ENCODE measurements around the gene DAGLB.

The DAGLB gene, protein sequence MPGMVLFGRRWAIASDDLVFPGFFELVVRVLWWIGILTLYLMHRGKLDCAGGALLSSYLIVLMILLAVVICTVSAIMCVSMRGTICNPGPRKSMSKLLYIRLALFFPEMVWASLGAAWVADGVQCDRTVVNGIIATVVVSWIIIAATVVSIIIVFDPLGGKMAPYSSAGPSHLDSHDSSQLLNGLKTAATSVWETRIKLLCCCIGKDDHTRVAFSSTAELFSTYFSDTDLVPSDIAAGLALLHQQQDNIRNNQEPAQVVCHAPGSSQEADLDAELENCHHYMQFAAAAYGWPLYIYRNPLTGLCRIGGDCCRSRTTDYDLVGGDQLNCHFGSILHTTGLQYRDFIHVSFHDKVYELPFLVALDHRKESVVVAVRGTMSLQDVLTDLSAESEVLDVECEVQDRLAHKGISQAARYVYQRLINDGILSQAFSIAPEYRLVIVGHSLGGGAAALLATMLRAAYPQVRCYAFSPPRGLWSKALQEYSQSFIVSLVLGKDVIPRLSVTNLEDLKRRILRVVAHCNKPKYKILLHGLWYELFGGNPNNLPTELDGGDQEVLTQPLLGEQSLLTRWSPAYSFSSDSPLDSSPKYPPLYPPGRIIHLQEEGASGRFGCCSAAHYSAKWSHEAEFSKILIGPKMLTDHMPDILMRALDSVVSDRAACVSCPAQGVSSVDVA

DNA sequence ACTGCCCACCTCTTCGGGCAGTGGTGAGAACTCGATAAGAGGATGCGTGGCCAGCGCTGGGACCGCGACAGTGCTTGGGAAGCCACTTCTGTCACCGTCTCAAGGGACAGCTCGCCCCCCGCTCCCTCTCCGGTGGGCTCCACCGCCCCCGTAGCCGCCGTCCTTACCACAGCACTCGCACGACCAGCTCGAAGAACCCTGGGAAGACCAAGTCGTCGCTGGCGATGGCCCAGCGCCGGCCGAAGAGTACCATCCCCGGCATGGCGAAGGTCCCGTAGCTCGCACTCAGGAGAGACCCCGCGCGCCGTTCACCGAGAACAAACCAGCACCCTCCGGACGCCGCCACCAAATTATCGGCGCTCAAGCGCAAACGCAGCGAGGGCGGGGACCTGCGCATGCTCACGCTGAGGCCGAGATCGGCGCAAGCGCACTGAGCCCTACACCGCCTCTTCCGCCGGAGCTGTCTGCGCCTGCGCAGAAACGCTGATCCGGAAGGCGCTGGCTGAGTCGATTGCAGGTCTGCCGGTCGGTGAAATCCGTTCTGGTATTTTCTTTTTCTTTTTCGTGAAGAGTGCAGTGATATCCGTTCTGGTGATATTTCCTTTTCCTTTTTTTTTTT, at the start of gene DAGLB:
TSS of gene DAGLB (minus strand) at position 374 of the 619 bp plus-strand sequence. CDS start at position 262, 112 bp downstream.
- no peaks in the 10 kb centered on the region for H3K27me3 Mint-ChIP-seq
- H3K27ac Mint-ChIP-seq, result peak within 1 kb of the TSS; percentile 94
- no peaks in the 10 kb centered on the region for H3K9me3 Mint-ChIP-seq
- ATAC-seq, result peak; percentile 94
- peaks cover 39% of the 10 kb centered on the region for H3K4me1 Mint-ChIP-seq
- peak within 1 kb of the TSS; percentile 85 for H3K4me3 Mint-ChIP-seq
- peaks cover 23% of the 10 kb centered on the region for H3K36me3 Mint-ChIP-seq

DNA sequence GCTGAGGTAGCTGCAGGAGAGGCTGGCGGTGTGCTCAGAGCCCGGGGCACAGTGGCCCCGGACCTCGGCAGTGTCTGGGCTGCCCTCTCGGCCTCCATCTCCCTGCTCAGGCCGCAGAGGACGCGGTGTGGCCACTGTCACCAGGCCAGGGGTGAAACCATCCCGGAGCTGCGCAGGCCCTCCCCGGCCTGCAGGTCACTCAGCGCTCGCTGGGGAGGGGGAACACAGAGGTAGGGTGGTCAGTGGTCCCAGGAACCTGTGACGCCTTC, 49.8 kb upstream of the DAGLB start:
- Mint-ChIP-seq H3K4me1 (no peaks in the 10 kb centered on the region), H3K27ac (no peak overlapping the region), H3K4me3 (no peak overlapping the region), H3K27me3 (peaks cover 9% of the 10 kb centered on the region), H3K9me3 (no peaks in the 10 kb centered on the region), H3K36me3 (no peaks in the 10 kb centered on the region)
- no peak for ATAC-seq

DNA sequence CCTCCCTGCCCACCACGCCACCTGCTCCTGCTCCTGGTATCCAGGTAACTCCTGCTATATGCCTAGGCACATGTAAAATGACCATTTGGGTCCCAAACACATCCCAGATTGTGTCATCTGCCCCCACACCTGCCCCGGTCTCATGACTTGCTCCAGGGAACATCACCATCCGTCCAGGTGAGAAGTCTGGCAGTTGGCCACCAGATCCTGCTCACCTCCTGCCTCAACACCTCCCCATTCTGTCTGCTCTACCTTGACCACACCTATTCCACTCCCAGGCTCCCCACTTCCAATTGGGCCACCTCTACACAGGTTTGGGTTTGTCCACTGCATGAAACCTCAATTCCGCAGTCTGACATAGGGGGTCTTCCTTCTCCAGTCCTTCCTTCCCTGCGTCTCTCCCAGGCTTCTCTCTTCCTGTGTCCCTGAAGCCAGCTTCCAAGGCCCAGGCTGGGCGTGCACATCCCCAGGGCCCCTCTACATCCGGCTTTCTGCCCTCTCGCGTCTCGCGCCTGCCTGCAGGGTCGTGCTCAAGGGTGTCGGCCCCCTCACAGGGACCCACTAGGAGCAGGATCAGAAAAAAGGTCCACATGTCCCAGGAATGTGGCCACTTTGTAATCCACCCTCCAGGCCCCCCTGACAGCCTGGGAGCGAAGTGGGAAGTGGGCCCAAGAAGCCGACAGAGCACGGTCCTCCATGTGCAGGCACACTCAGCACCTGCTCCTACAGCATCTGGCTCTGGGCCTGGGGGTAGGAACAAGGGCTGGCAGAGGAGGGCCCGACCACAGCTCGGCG, 49.3 kb upstream of the DAGLB start:
- no peaks in the 10 kb centered on the region for H3K36me3 Mint-ChIP-seq
- H3K27me3 Mint-ChIP-seq, result peaks cover 14% of the 10 kb centered on the region
- no peak overlapping the region for H3K27ac Mint-ChIP-seq

DNA sequence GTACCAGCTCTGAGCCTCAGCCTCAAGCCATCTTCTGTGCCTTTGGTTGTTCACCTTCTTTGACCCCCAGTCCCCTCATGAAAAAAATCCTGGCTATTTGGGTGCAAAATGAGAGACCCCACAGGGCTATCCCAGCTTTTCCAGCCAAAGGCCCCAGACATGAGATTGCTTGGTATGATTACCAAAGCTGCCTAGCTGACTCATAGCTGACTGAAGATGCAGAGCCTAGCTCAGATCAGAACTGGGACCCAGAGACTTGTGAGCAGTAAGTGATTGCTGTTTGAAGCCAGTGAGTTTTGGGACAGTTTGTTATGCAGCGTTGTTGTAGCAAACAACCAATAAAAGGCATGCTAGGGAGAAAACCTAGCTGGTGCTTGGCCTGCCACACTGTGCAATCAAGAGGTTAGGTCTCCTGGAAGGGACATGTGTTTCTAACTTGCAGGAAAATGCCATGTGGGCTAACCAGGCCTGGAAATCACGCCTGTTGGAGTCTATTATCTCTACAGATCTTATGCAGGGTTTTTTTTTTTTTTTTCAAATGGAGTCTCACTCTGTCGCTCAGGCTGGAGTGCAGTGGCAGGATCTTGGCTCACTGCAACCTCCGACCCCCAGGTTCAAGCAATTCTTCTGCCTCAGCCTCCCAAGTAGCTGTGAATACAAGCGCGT, 48.0 kb upstream of the DAGLB start:
- no peak overlapping the region for H3K27ac Mint-ChIP-seq
- H3K36me3 Mint-ChIP-seq, result no peaks in the 10 kb centered on the region
- no peak overlapping the region for H3K4me3 Mint-ChIP-seq
- H3K4me1 Mint-ChIP-seq, result no peaks in the 10 kb centered on the region
- H3K9me3 Mint-ChIP-seq, result no peaks in the 10 kb centered on the region
- no peak for ATAC-seq
- H3K27me3 Mint-ChIP-seq, result peaks cover 24% of the 10 kb centered on the region

More for the DNA sequence above, 49.3 kb upstream of the DAGLB start:
- no peak overlapping the region for H3K4me3 Mint-ChIP-seq
- no peaks in the 10 kb centered on the region for H3K9me3 Mint-ChIP-seq
- H3K4me1 Mint-ChIP-seq, result no peaks in the 10 kb centered on the region
- ATAC-seq, result no peak

DNA sequence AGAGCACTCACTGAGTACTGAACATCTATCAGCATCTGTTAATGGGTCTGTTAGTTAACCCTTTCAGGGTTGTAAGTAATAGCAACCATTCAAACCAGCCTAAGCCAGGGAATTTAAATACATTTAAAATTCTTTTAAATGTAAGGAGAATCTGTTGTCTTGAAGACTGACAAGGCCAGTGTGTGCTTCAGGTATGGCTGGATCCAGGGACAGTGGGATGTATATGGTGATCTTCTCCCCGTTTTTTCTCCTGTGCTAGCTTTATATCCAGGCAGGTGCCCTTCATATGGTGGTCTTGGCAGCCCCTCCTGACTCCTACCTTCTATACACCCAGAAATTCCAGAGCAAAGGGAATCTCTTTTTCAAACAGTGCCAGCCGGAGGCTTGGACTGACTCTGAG, 46.6 kb upstream of the DAGLB start:
- no peaks in the 10 kb centered on the region for H3K4me1 Mint-ChIP-seq
- ATAC-seq, result no peak
- H3K27ac Mint-ChIP-seq, result no peak overlapping the region
- H3K36me3 Mint-ChIP-seq, result no peaks in the 10 kb centered on the region
- no peaks in the 10 kb centered on the region for H3K9me3 Mint-ChIP-seq
- H3K4me3 Mint-ChIP-seq, result no peak overlapping the region
- peaks cover 24% of the 10 kb centered on the region for H3K27me3 Mint-ChIP-seq

DNA sequence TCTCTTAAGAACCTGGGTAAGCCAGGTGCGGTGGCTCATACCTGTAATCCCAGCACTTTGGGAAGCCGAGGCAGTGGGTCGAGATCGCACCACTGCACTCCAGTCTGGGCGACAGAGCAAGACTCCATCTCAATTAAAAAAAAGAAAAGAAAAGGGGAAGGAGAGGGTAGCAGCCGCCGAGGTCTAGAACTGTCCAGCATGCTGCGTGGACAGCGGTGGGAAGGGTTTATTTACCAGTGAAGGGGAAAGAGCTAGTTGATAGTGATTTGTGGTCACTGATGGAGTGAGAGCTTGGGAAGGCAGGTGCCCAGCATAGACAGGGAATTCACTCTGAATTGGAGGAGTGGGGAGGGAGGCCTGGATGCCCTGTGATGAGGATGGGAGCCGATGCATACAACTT, 43.4 kb upstream of the DAGLB start:
- ATAC-seq, result no peak
- peaks cover 17% of the 10 kb centered on the region for H3K27me3 Mint-ChIP-seq
- H3K36me3 Mint-ChIP-seq, result no peaks in the 10 kb centered on the region
- H3K4me1 Mint-ChIP-seq, result no peaks in the 10 kb centered on the region
- H3K27ac Mint-ChIP-seq, result no peak overlapping the region
- no peaks in the 10 kb centered on the region for H3K9me3 Mint-ChIP-seq
- H3K4me3 Mint-ChIP-seq, result no peak overlapping the region

DNA sequence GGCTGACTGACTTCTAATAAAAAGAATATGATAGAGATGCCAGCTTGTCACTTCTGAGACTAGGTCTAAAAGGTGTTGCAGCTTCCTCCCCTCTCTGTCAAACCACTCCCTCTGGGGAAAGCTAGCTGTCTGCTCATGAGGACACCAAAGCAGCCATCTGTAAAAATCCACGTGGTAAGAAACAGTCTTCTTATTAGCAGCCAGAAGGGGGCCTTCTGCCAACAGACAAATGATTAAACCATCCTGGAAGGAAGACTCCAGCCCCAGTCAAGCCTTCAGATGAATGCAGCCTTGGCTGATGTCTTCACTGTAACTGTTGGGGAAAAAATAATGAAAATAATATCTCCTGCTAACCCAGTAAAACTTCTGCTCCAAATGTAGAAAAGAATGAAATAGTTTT, 41.9 kb upstream of the DAGLB start:
- no peaks in the 10 kb centered on the region for H3K9me3 Mint-ChIP-seq
- no peaks in the 10 kb centered on the region for H3K36me3 Mint-ChIP-seq
- peaks cover 3% of the 10 kb centered on the region for H3K4me1 Mint-ChIP-seq
- ATAC-seq, result no peak
- H3K4me3 Mint-ChIP-seq, result no peak overlapping the region
- no peak overlapping the region for H3K27ac Mint-ChIP-seq
- peaks cover 17% of the 10 kb centered on the region for H3K27me3 Mint-ChIP-seq

DNA sequence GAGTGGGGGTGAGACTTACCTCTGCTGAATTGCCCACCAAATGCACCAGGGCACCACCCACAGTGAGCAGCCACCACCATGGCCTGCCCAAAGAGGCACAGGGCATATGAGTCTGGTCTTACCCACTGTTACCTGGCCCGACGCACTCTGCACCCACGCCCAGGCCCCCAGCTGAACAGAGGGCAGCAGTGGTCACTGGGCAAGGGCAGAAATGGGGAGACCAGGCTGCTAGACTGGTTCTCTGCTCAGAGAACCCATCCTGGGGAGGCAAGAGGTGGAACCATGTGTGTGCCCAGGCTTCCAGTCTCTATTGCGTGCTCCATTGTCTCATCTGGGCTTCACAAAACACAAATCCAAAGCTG, 39.4 kb upstream of the DAGLB start:
- H3K9me3 Mint-ChIP-seq, result no peaks in the 10 kb centered on the region
- H3K4me1 Mint-ChIP-seq, result peaks cover 18% of the 10 kb centered on the region
- H3K27me3 Mint-ChIP-seq, result peaks cover 10% of the 10 kb centered on the region
- no peak overlapping the region for H3K4me3 Mint-ChIP-seq
- H3K27ac Mint-ChIP-seq, result no peak overlapping the region
- no peak for ATAC-seq
- H3K36me3 Mint-ChIP-seq, result no peaks in the 10 kb centered on the region

DNA sequence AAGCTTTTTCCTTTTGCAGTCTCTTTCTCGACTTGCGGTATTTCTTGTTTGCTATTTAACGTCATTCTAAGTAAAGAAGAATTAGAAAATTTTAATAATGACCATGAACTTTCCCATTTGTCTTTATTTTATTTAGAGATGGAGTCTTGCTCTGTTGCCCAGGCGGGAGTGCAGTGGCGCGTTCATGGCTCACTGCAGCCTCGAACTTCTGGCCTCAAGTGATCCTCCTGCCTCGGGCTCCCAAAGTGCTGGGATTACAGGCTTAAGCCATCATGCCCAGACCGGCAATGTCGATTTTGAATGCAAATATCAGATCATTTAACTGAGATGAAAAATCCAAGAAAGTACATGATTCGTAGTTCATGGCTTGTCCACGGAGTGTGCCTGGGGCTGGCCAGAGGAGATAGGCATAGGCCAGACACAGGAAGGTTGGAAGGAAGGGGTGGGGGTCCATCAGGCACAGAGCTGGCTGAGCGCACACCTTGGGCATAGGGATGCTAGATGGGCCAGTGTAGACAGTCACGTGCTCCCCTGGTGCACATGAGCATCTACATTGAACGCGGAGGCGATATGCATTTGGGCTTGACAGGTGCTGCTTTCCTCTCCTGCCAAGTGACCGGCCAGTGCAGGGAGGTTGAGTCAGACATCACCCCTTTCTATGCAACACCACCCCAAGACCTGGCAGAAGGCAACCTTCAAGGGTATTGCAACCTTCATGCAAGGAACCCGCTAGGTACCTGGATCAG, 38.9 kb upstream of the DAGLB start:
- no peak overlapping the region for H3K4me3 Mint-ChIP-seq
- no peaks in the 10 kb centered on the region for H3K36me3 Mint-ChIP-seq
- ATAC-seq, result no peak
- H3K27ac Mint-ChIP-seq, result no peak overlapping the region
- H3K27me3 Mint-ChIP-seq, result peaks cover 9% of the 10 kb centered on the region
- peaks cover 21% of the 10 kb centered on the region for H3K4me1 Mint-ChIP-seq
- H3K9me3 Mint-ChIP-seq, result no peaks in the 10 kb centered on the region

DNA sequence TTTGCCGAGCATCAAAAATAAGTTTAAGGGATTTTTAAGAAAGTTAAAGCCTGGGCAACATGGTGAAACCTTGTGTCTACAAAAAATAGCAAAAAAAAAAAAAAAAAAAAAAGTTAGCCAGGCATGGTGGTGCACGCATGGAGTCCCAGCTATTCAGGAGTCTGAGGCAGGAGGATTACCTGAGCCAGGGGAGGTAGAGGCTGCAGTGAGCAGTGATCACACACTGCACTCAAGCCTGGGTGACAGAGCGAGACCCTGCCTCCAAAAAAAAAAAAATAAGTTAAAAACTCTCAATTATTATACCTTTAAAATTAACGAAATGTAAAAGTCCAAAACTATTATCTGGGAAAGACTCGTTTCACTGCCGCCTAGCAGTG, 35.0 kb upstream of the DAGLB start:
- Mint-ChIP-seq H3K9me3 (no peaks in the 10 kb centered on the region), H3K4me1 (peaks cover 58% of the 10 kb centered on the region), H3K27me3 (no peaks in the 10 kb centered on the region), H3K27ac (peak overlapping the region; percentile 84), H3K36me3 (no peaks in the 10 kb centered on the region), H3K4me3 (peak overlapping the region; percentile 91)
- no peak for ATAC-seq

DNA sequence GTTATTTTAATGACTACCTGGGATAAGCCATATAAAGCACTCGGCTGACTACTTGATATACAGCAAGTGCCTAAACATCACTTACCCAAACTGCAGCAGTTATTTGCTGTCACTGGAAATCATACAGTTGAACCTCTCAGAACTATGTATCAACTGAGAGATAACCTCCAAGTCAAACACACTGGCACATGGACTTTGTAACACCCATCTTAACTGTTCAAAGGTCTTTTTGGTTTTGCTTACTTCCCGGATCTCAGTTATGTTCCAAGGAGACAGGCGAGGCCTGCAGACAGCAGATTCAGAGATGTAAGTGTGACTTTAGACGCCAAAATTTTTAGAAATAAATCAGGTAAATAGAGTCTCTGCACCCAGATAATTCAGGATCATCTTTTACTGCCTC, 34.6 kb upstream of the DAGLB start:
- ATAC-seq, result no peak
- Mint-ChIP-seq H3K27me3 (no peaks in the 10 kb centered on the region), H3K4me3 (peak overlapping the region; percentile 91), H3K27ac (no peak overlapping the region), H3K36me3 (no peaks in the 10 kb centered on the region), H3K4me1 (peaks cover 62% of the 10 kb centered on the region), H3K9me3 (no peaks in the 10 kb centered on the region)

DNA sequence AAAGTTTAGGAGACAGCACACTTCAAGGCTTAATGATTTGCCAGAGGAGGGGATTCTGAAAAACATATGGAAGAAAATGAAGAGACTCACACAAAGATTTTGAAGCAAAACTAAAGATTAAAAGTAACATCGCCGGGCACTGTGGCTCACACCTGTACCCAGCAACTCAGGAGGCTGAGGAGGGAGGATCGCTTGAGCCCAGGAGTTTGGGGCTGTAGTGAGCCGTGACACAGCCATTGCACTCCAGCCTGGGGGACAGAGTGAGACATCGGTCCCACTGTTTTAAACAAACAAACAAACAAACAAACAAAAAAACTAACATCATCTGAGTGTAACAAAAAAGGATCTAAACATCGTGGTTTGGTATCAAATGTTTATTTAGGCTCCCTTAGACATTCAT, 33.7 kb upstream of the DAGLB start:
- Mint-ChIP-seq H3K4me3 (no peak overlapping the region), H3K27me3 (no peaks in the 10 kb centered on the region), H3K9me3 (no peaks in the 10 kb centered on the region), H3K4me1 (peaks cover 71% of the 10 kb centered on the region), H3K27ac (no peak overlapping the region), H3K36me3 (no peaks in the 10 kb centered on the region)
- no peak for ATAC-seq

DNA sequence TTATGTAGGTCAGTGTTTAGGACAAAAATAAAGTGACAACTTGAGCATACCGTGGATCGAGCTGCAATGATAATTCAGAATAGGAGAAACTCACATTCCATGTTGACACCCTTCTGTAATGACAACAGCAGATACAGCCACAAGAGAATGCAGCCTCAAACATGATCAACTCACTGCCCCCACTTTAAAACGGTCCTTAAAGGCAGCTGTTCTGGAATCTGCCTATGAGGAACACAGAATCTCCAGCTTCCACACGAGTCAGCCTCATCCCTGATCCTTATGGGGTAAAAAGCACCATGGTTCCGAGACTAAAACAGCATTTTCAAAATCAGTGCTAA, 32.5 kb upstream of the DAGLB start:
- no peaks in the 10 kb centered on the region for H3K36me3 Mint-ChIP-seq
- H3K27ac Mint-ChIP-seq, result peak overlapping the region; percentile 35
- peaks cover 80% of the 10 kb centered on the region for H3K4me1 Mint-ChIP-seq
- H3K9me3 Mint-ChIP-seq, result no peaks in the 10 kb centered on the region
- no peaks in the 10 kb centered on the region for H3K27me3 Mint-ChIP-seq
- H3K4me3 Mint-ChIP-seq, result no peak overlapping the region
- no peak for ATAC-seq

DNA sequence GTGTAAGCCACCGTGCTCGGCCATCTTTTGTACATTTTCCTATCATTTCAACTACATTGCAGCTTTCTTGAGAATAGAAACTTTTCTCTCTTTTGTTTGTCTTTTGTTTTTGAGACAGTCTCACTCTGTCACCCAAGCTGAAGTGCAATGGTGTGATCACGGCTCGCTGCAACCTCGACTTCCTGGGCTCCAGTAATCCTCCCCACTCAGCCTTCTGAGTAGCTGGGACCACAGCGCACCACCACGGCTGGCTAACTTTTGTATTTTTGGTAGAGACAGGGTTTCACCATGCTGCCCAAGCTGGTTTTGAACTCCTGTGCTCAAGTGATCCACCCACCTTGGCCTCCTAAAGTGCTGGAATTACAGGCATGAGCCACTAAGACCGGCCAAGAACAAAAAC, 31.3 kb upstream of the DAGLB start:
- no peak for ATAC-seq
- no peak overlapping the region for H3K4me3 Mint-ChIP-seq
- peak overlapping the region; percentile 10 for H3K27ac Mint-ChIP-seq
- H3K4me1 Mint-ChIP-seq, result peaks cover 82% of the 10 kb centered on the region
- H3K9me3 Mint-ChIP-seq, result no peaks in the 10 kb centered on the region
- no peaks in the 10 kb centered on the region for H3K36me3 Mint-ChIP-seq
- H3K27me3 Mint-ChIP-seq, result no peaks in the 10 kb centered on the region
